HepG2 (cell line): ENCODE results near the gene WAS.

Experiments used
- HDAC6 ChIP-seq: fragments of 200-600 bp; sonication (generic); IDR thresholded peaks from 2 replicates; pipeline ENCODE4 v1.7.0; 2017; ENCODE audit warnings: mild to moderate bottlenecking, antibody characterized with exemption, low read length, low read depth
- MAZ ChIP-seq, 2 experiments: sonication (generic) in 1 of 2; formaldehyde crosslinking in 1 of 2; IDR thresholded peaks; 2 replicates each; pipeline versions ENCODE4 v1.5.0 to v1.6.1; 2012 to 2020; ENCODE audit warnings: low read depth in 2 of 2, mild to moderate bottlenecking in 2 of 2, borderline replicate concordance in 1 of 2, improper control_type of control experiment in 1 of 2, low read length in 1 of 2, missing genetic modification reagents in 1 of 2, moderate library complexity in 1 of 2
- PTBP1 ChIP-seq: fragments of 200-400 bp; formaldehyde crosslinking; IDR thresholded peaks from 2 replicates; pipeline ENCODE4 v1.6.1; 2018; ENCODE audit warnings: low read length, low read depth; ENCODE audit not compliant: poor library complexity, severe bottlenecking
- TCF7L2 ChIP-seq: IDR thresholded peaks from 2 replicates; pipeline ENCODE4 v1.6.1; 2011; ENCODE audit warnings: mild to moderate bottlenecking, low read depth, low read length, moderate library complexity
- TF ChIP-seq, protein P1 (sequence below): sonication (generic); formaldehyde crosslinking; IDR thresholded peaks from 2 replicates; pipeline ENCODE4 v1.5.0; 2020; ENCODE audit warnings: mild to moderate bottlenecking, missing genetic modification reagents, moderate library complexity
- TF ChIP-seq, protein P2 (sequence below): fragments of 450-650 bp; IDR thresholded peaks from 2 replicates; pipeline ENCODE4 v1.6.1; 2016

DNA sequence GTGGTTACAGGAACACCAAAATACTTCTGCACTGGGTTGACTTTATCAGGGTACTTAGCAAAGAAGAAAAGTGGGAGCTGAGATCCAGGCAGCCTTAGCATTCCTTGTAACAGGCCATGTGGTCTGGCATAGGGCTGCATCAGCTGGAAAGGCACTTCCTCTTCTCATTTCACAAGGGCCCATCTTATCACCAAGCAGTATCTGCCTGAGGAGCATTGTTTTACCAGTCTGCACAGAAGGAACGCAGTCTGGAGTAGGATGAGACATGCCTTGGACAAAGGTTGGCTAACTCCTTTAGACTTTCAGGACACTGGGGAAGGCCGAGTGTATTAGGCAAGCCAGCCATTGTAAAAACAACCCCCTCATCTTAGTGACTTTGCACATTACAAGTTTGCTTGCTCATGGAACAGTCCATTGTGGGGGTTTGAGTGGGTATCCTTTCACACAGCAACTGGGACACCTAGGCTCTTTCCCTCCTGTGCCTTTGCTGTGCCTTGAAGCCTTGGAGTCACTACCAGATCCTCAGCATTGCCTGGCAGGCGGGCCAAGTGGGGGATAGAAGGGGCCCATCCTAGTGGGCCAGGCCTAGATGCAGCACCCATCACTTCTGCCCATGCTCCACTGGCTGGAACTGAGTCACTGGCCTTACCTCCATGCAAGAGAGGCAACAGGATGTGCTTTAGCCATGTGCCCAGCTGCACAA, 17.5 kb downstream of the WAS start:
- TF ChIP-seq PTBP1 (no peak), HDAC6 (no peak), MAZ (IDR thresholded peaks at IDR 0.05; ENCODE audit: borderline replicate concordance, low read depth, low read length) (no peak), MAZ (CRISPR knock-in tag; IDR thresholded peaks at IDR 0.05; ENCODE audit: low read depth) (no peak), TCF7L2 (no peak)
- TF ChIP-seq, protein P1, sequence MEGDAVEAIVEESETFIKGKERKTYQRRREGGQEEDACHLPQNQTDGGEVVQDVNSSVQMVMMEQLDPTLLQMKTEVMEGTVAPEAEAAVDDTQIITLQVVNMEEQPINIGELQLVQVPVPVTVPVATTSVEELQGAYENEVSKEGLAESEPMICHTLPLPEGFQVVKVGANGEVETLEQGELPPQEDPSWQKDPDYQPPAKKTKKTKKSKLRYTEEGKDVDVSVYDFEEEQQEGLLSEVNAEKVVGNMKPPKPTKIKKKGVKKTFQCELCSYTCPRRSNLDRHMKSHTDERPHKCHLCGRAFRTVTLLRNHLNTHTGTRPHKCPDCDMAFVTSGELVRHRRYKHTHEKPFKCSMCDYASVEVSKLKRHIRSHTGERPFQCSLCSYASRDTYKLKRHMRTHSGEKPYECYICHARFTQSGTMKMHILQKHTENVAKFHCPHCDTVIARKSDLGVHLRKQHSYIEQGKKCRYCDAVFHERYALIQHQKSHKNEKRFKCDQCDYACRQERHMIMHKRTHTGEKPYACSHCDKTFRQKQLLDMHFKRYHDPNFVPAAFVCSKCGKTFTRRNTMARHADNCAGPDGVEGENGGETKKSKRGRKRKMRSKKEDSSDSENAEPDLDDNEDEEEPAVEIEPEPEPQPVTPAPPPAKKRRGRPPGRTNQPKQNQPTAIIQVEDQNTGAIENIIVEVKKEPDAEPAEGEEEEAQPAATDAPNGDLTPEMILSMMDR (CRISPR knock-in tag), result no peak
- TF ChIP-seq, protein P2, sequence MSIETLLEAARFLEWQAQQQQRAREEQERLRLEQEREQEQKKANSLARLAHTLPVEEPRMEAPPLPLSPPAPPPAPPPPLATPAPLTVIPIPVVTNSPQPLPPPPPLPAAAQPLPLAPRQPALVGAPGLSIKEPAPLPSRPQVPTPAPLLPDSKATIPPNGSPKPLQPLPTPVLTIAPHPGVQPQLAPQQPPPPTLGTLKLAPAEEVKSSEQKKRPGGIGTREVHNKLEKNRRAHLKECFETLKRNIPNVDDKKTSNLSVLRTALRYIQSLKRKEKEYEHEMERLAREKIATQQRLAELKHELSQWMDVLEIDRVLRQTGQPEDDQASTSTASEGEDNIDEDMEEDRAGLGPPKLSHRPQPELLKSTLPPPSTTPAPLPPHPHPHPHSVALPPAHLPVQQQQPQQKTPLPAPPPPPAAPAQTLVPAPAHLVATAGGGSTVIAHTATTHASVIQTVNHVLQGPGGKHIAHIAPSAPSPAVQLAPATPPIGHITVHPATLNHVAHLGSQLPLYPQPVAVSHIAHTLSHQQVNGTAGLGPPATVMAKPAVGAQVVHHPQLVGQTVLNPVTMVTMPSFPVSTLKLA, result no peak
